B cell (primary cell): Measurements from ENCODE around the gene DNAJA4.

ENCODE experiments used
- EZH2 ChIP-seq: IDR thresholded peaks from 2 replicates; pipeline ENCODE4 v1.6.1; 2012; ENCODE audit warnings: borderline replicate concordance, low read depth, mild to moderate bottlenecking, moderate library complexity, low read length; ENCODE audit not compliant: insufficient read depth, poor library complexity, severe bottlenecking
- TF ChIP-seq, protein P1 (sequence below): fragments of 200-600 bp; IDR thresholded peaks from one replicate; pipeline ENCODE4 v1.8.0; 2022; ENCODE audit warnings: antibody characterized with exemption, mild to moderate bottlenecking

DNA sequence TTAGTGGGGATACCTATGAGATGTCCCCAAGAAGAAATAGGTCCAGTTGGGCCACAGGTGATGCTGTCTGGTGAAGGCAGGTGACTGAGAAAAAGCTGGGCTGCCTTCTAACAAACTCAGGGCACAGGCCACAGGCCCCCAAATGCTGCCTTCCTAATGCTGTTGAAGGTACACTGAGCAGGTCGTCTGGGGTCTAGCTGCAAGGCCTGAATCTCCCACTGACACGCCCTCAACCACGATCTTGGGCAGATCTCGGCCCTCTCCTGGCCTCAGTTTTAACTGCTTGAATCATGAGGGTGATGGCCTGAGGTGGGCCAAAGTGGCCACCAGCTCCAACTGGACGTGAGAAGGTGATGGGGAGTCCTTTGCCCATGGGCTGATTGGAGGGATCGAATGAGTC, 27.9 kb upstream of the DNAJA4 start:
- TF ChIP-seq, protein P1, sequence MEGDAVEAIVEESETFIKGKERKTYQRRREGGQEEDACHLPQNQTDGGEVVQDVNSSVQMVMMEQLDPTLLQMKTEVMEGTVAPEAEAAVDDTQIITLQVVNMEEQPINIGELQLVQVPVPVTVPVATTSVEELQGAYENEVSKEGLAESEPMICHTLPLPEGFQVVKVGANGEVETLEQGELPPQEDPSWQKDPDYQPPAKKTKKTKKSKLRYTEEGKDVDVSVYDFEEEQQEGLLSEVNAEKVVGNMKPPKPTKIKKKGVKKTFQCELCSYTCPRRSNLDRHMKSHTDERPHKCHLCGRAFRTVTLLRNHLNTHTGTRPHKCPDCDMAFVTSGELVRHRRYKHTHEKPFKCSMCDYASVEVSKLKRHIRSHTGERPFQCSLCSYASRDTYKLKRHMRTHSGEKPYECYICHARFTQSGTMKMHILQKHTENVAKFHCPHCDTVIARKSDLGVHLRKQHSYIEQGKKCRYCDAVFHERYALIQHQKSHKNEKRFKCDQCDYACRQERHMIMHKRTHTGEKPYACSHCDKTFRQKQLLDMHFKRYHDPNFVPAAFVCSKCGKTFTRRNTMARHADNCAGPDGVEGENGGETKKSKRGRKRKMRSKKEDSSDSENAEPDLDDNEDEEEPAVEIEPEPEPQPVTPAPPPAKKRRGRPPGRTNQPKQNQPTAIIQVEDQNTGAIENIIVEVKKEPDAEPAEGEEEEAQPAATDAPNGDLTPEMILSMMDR, result no peak
- TF ChIP-seq EZH2, result no peak
